Ishikawa (cell line): ENCODE measurements around the gene TMEM114.

Experiments
- CEBPB ChIP-seq: IDR thresholded peaks from 2 replicates; pipeline ENCODE4 v1.6.1; 2012
- CREB1 ChIP-seq: IDR thresholded peaks from 2 replicates; pipeline ENCODE4 v1.6.1; 2012; ENCODE audit warnings: low read depth
- EGR1 ChIP-seq: IDR thresholded peaks from 2 replicates; pipeline ENCODE4 v1.6.1; 2012
- EP300 ChIP-seq: IDR thresholded peaks from 2 replicates; pipeline ENCODE4 v1.6.1; 2012; ENCODE audit warnings: borderline replicate concordance
- FOXM1 ChIP-seq: IDR thresholded peaks from 2 replicates; pipeline ENCODE4 v1.6.1; 2012; ENCODE audit warnings: low read depth, borderline replicate concordance
- MAX ChIP-seq: IDR thresholded peaks from 2 replicates; pipeline ENCODE4 v1.6.1; 2012
- NFIC ChIP-seq: IDR thresholded peaks from 2 replicates; pipeline ENCODE4 v1.6.1; 2012
- RAD21 ChIP-seq: IDR thresholded peaks from 2 replicates; pipeline ENCODE4 v1.6.1; 2012; ENCODE audit warnings: low read depth
- REST ChIP-seq: IDR thresholded peaks from 2 replicates; pipeline ENCODE4 v1.6.1; 2012; ENCODE audit warnings: low read depth, mild to moderate bottlenecking
- TAF1 ChIP-seq: IDR thresholded peaks from 2 replicates; pipeline ENCODE4 v1.6.1; 2012; ENCODE audit warnings: low read depth, mild to moderate bottlenecking
- TCF12 ChIP-seq: IDR thresholded peaks from 2 replicates; pipeline ENCODE4 v1.6.1; 2012; ENCODE audit warnings: low read depth
- TEAD4 ChIP-seq: IDR thresholded peaks from 2 replicates; pipeline ENCODE4 v1.6.1; 2012
- USF1 ChIP-seq: IDR thresholded peaks from 2 replicates; pipeline ENCODE4 v1.6.1; 2012
- YY1 ChIP-seq: IDR thresholded peaks from 2 replicates; pipeline ENCODE4 v1.6.1; 2012; ENCODE audit warnings: low read depth
- ZBTB7A ChIP-seq: IDR thresholded peaks from 2 replicates; pipeline ENCODE4 v1.6.1; 2012; ENCODE audit warnings: low read depth

TMEM114 gene

GRCh38 chr16:8549843-8550412 is 40.4 kb downstream of the TMEM114 start:
- TF ChIP-seq TCF12 (no peak), TAF1 (no peak), ZBTB7A (no peak), FOXM1 (no peak), CREB1 (no peak), TEAD4 (no peak), RAD21 (no peak)

GRCh38 chr16:8548166-8548565 is 42.1 kb downstream of the TMEM114 start:
- TF ChIP-seq REST = no peak
- TF ChIP-seq NFIC = no peak
- no peak for TF ChIP-seq TEAD4
- no peak for TF ChIP-seq TCF12
- no peak for TF ChIP-seq ZBTB7A
- no peak for TF ChIP-seq FOXM1
- TF ChIP-seq YY1 = no peak
- no peak for TF ChIP-seq CREB1
- TF ChIP-seq EP300 = no peak
- no peak for TF ChIP-seq CEBPB
- TF ChIP-seq TAF1 = no peak
- TF ChIP-seq EGR1 = no peak
- TF ChIP-seq USF1 = no peak
- TF ChIP-seq MAX = no peak
- TF ChIP-seq RAD21 = no peak

- TF ChIP-seq CEBPB (no peak), FOXM1 (no peak), MAX (no peak), USF1 (no peak), TEAD4 (no peak), CREB1 (no peak), YY1 (no peak), TCF12 (no peak)
Observed at GRCh38 chr16:8547762-8548161, 42.5 kb downstream of the TMEM114 start.

GRCh38 chr16:8544406-8544805 is 45.9 kb downstream of the TMEM114 start:
- TF ChIP-seq MAX = no peak
- no peak for TF ChIP-seq TAF1
- TF ChIP-seq CREB1 = no peak
- no peak for TF ChIP-seq CEBPB
- no peak for TF ChIP-seq ZBTB7A
- TF ChIP-seq YY1 = no peak
- no peak for TF ChIP-seq FOXM1
- TF ChIP-seq NFIC = no peak
- TF ChIP-seq EGR1 = no peak
- TF ChIP-seq TCF12 = no peak
- TF ChIP-seq REST = no peak
- TF ChIP-seq RAD21 = no peak
- TF ChIP-seq USF1 = no peak
- no peak for TF ChIP-seq TEAD4
- TF ChIP-seq EP300 = no peak

- TF ChIP-seq TCF12 (no peak), USF1 (no peak), FOXM1 (no peak), EP300 (no peak), RAD21 (no peak), TEAD4 (no peak), ZBTB7A (no peak), CEBPB (no peak), EGR1 (no peak), REST (no peak), CREB1 (no peak), MAX (no peak), YY1 (no peak), TAF1 (no peak), NFIC (no peak)
Observed at GRCh38 chr16:8543258-8543657, 47.1 kb downstream of the TMEM114 start.
